GM19397 (cell line): ENCODE results near the gene AP1B1.
"Not testable (repeated sequence)": the region's sequence is repeated elsewhere in the genome, so short reads cannot be mapped to it uniquely, and the experiment has no call there.

Experiments used
- ATAC-seq: cut with Tn5 transposase; IDR thresholded peaks from one replicate; pipeline ENCODE4 v1.9.1; 2021; ENCODE audit warnings: mild to moderate bottlenecking, moderate library complexity; ENCODE audit not compliant: unreplicated experiment

The AP1B1 gene

GRCh38 chr22:29351891-29352290 is 36.5 kb downstream of the AP1B1 start:
- ATAC-seq, result no peak

DNA sequence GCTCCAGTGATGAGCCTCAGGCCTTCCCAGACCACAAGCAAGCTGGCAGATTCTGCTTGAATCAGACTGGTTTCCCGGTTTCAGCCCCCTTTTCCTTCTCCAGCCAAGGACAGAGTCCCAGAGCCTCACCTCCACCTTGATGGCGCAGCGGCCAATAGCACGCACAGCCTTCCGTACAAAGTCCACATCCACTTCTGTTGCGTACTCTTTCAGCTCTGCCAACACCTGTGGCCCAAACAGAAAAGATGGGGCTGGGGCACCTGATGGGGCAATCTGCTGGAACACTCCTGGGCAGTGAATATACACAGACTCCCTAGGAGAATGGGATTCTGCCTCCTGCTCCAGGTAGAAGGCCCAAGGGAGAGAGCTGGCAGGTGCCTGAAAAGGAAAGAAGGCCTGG is 37.3 kb downstream of the AP1B1 start:
- ATAC-seq, result no peak

DNA sequence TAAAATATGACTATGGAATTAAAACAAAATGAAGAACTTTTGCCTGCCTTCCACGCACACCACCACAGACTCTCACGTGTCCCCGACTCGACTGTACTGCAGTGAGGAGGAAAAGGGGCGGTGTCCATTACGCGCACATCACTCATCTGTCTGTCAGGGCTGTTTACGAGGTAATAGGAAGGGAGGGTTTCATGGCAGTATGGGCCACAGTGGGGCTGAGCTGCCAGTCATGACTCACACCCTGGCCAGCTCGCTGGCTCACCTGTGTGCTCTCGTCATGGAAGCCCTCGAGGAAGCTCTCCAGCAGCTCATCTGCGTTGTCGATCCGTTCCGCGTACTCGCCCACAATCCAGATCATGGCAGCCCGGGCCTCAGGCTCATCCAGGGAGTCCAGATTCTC is 39.4 kb downstream of the AP1B1 start:
- no peak for ATAC-seq

- no peak for ATAC-seq
Observed at GRCh38 chr22:29348041-29348440, 40.3 kb downstream of the AP1B1 start.

DNA sequence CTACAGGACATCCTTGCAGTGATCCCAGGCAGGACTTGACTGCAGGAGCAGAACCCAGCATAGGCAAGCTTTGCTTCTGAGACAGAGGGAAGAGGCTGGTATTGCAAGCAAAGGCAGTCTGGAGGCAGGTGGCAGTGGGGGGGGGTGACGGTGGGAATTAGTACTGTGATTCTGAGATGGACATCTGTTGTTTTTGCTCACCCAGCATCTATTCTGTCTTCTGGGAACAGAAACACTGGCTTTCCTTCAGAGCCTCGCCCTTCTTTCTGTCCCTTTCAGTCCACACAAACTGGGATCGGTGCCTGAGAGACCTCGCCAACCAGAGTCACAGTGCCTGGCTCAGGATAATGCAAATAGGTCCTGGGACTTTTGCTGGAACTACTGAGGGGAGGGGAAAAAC is 41.7 kb downstream of the AP1B1 start:
- ATAC-seq, result no peak

GRCh38 chr22:29345932-29346331 is 42.4 kb downstream of the AP1B1 start:
- no peak for ATAC-seq

DNA sequence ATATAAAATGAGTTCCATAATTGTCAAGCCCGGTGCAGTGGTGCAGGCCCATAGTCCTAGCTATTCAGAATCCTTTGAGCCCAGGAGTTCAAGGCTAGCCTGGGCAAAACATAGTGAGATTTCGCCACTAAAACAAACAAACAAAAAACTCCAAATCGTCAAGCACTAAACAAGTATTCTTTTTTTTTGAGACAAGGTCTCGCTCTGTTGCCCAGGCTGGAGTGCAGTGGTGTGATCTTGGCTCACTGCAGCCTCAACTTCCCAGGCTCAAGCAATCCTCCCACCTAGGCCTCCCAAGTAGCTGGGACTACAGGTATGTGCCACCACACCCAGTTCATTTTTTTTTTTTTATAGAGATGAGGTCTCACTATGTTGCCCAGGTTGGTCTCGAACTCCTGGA is 43.5 kb downstream of the AP1B1 start:
- not testable (repeated sequence) for ATAC-seq

DNA sequence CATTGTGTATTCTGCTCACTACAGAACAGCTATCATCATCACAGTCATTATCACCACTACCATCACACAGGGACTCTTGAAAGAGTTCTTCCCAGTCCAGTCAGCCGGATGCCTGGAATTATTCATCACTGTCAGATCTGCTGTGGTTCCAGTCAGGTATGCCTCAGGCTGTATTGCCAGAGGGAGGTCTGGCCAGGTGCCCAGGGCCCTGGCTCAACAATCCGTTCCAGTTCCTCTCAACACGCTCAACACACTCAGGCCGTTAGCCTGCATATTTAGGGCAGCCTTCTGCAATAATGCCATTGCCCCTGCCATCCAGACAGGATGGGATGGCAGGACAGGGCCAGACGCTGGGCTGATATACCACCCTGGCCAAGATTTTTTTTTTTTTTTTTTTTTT is 44.2 kb downstream of the AP1B1 start:
- no peak for ATAC-seq

- no peak for ATAC-seq
Observed at GRCh38 chr22:29343313-29343805, 45.0 kb downstream of the AP1B1 start.

DNA sequence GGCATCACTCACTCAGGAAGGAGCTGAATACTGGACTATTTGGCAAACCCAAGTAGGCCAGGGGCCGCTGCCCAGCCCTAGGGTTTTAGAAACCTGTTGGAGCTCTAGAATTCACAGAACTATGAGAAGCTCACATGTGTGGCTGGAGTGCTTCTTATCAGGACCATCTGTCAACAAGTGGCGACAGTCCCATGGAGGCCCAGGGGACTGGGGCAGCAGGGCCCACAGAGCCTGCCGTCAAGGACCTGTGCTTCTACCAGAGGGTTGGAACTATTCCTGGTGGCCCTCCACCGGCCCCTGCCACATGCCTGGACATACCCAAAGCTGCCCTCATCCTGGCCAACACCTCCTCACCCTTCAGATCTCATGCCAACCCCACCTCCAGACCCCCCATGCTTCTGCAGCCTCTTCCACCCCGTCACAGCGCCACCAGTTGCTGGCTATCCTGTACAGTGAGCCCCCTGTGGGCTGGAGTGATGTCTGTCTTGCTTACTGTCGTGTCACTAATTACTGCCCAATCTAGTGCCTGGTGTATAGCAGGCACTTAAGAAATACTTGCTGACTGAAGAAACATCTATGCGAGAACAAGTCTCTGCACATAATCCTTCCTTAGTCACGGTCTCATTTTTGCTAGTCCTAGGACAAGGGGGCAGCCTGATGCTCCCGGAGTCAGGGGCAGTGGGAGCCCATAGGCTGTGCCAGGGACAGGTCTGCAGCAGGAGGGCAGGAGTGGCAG is 45.6 kb downstream of the AP1B1 start:
- ATAC-seq, result no peak

- ATAC-seq, result no peak
Observed at GRCh38 chr22:29342177-29342576, 46.2 kb downstream of the AP1B1 start.

DNA sequence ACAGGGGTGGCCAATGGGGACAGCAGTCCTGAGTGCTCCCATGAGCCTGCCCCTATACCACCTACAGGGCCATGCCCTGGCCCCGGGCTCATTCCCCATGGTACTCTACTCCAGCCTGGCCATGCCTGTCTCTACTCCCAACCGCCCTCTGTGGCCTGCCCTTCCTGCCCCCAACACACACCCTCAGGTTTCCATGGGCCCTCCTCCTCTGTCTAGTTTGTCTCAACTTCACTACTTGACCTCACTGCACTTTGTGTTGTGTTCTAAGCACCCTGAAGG is 46.6 kb downstream of the AP1B1 start:
- no peak for ATAC-seq

DNA sequence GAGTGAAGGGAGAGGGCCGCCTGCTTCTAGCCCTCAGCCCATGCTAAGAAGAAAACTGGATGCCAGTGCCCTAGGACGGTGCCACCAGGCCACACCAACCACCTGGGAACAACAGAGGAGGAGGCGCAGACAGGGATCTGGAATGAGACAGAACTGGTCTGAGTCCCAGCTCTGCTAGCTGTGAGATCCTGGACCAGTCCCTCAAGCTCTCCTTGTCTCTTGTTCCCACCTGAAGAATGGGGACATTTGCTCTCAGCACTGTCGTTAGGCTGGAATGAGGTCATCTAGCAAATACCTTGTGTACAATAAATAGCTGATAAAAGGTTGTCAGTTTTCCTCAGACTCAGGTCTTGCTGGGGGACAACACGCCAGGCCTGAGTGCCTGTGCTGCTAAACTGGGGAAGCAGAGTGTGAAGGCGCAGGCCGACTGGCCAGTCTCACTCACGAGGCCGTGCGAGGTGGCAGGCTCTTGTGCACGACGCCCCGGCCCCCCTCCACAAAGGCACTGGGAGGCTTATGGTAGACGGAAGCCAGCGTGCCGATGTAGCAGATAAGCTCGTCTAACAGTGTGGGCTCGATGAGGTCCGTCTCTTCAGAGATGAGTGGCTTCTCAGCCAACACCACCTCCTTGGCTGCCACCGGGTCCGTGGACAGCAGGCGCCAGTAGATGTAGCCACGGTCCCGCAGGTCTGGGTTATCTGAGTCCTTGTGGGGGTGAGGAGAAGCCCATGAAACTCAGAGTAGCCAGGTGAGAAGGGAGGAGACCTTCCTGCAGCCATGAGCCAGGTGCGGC is 47.1 kb downstream of the AP1B1 start:
- no peak for ATAC-seq

DNA sequence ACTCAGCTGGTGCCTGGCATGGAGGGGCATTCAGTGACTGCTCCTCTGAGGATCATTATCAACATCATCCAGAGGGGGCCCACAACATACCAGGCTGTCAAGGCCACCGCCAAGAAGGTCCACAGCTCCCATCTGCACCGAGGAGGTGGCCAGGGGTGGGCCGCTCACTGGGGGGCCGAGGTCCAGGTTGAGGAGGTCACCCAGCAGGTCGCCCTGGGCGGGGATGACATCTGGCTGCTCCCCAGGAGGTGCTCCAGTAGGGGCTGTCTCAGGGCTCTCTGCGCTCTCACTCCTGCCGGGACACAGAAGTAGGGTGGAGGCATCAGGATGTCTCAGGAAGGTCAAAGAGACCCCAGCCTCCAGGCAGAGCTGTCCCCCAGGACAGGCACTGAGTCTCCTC is 47.8 kb downstream of the AP1B1 start:
- ATAC-seq, result no peak

DNA sequence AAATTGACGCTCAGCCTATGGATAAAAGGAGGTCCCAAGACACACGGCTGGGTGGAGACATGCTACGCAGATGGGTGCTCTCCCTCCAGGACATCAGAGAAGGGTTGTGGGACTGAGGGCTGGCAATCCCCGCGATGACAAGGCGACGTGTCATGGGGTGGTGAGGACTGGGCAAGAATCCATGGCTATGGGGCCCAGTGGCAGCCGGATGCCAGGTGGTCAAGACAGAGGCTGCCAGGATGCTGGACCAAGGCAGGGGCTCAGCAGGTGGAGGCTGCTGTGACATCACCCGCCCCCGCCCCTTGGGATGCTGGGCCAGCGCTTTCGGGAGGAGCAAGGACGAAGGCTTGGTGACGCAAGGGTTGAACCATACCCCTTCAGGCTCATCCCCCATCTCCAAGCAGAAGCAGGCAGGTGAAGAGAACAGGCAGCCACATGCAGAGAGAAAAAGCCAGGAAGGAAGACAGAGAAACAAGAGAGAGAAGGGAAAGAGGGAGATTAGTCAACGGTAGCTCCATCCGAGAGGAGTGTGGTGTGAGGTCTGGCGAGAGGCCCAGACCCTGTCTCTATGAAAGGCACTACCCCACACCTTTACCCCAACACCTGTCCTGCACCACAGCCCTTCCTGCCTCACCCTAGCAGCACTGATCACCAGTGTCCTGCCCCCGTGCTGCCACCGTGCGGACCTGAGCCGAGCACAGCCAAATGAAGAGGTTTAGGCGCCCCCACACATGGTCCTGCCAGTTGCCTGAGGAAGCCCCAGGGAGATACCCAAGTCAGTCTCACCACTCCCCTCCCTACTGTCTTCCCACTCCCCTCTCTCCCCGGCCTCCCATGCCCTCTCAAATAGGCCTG is 48.8 kb downstream of the AP1B1 start:
- no peak for ATAC-seq

GRCh38 chr22:29338398-29338797 is 50.0 kb downstream of the AP1B1 start:
- ATAC-seq, result no peak

GRCh38 chr22:29337631-29338284 is 50.6 kb downstream of the AP1B1 start:
- ATAC-seq, result no peak

DNA sequence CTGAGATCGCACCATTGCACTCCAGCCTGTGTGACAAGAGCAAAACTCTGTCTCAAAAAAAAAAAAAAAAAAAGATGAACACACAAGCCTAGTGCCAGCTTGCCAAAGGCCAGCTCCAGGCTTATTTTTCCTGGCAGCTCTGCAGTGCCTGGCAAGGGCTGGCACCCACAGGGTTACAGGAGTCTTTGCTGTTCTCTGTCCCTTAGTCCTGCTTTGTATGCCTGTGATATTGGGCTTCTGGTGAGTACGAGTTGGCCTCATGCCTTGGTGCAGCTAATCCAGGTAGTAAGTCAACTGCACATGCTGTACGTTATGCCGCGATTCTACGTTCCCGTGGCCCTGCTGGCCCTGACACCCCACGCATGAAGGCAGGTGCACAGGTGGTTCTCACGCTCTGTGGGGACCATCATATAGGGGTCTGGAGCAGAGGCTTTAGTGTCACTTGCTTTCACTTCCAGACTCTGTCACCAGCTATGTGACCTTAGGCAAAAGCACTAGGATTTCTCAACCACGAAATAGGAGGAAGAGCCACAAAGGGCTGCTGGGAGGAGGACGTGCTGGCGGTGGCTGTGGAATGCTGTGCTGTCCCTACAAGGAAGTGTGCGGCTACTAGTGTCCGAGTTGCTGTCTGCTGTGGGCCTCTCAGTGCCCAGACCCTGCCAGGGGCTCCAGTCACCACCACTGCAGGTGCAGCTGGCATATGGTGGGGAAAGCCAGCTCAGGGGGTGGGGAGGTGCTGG is 51.4 kb downstream of the AP1B1 start:
- ATAC-seq, result no peak

GRCh38 chr22:29335656-29336055 is 52.7 kb downstream of the AP1B1 start:
- no peak for ATAC-seq

DNA sequence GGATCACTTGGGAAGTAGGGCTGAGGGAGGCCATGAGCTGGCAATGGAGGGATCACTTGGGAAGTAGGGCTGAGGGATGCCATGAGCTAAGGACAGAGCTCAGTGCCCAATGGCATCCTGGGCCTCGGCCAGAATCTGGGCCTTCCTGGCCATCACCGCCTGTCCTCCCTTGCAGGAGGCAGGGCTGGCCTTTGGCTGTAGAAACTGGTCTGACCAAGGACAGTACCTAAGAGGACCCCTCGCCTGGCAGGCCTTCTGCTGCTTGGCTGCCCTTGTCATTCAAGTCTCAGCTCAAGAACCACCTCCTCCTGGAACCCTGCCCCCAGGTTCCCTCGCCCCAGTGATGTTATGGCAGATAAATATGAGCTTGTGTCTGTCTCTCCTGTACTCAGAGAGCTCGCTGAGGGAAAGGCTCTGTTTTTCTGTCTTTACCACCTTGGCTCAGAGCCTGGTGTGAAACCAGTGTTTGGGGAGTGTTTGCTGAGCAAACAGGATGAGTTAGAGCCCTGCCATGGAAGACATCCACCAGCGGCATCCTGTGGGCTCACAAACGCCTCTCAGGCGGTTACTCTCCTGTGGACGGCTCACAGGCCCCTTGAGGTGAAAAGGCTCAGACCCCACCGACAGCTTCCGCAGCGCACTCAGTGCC is 53.5 kb downstream of the AP1B1 start:
- ATAC-seq, result no peak
